Left ventricle myocardium inferior (tissue), 1 donor: ENCODE data around the gene ARHGAP24. TPM values are rescaled to one million over a fixed set of nuclear protein-coding genes. Genes with fewer than 3 reads are reported as not detected.
A peak's percentile ranks its signal among the peaks of the same experiment; 100 is the strongest.

ENCODE experiments used
- DNase-seq: peaks from one replicate; pipeline ENCODE4 v3.0.0-alpha.2; 2020
- H3K27ac ChIP-seq: fragments of 200-600 bp; replicated peaks from 2 replicates; pipeline ENCODE4 v1.8.0; 2021
- H3K27me3 ChIP-seq: fragments of 200-600 bp; 2 replicates; pipeline ENCODE4 v1.8.0; 2021; ENCODE audit warnings: low read depth
- H3K36me3 ChIP-seq: fragments of 200-600 bp; 2 replicates; pipeline ENCODE4 v1.8.0; 2021
- H3K4me1 ChIP-seq: fragments of 200-600 bp; 2 replicates; pipeline ENCODE4 v1.8.0; 2021
- H3K4me3 ChIP-seq: fragments of 200-600 bp; 2 replicates; pipeline ENCODE4 v1.8.0; 2021; ENCODE audit warnings: mild to moderate bottlenecking, moderate library complexity
- H3K9me3 ChIP-seq: fragments of 200-600 bp; replicated peaks from 2 replicates; pipeline ENCODE4 v1.8.0; 2021
- CTCF ChIP-seq: fragments of 200-600 bp; IDR thresholded peaks from 2 replicates; pipeline ENCODE4 v1.8.0; 2021; ENCODE audit warnings: antibody characterized with exemption, mild to moderate bottlenecking, borderline replicate concordance
- intact Hi-C: fragments of 100-400 bp; cut with micrococcal nuclease; formaldehyde crosslinking; loops from one replicate; pipeline ENCODE4 v1.11.0; 2022
- total RNA-seq: library from RNA; stranded (reverse); fragmentation: NEBNext Ultra II Directional; extraction: Animal tissue kit (Norgen Biotek cat#: 25700); gene quantifications from one replicate; pipeline ENCODE4 v1.2.1, GENCODE V29; 2021
- donor health status: DM: no; HTN: yes; CAD: no; lungs with severe emphysema.

ARHGAP24 gene
- total RNA-seq, 1 donor from 2014 or later, result 13.7 TPM

GRCh38 chr4:86032476-86033022 lies 557.6 kb downstream of the ARHGAP24 start:
- H3K27me3 ChIP-seq, result no peaks in the 10 kb centered on the region
- TF ChIP-seq CTCF, result no peak
- no peak for DNase-seq
- no peaks in the 10 kb centered on the region for H3K36me3 ChIP-seq
- peak overlapping the region; percentile 91 for H3K27ac ChIP-seq
- no peaks in the 10 kb centered on the region for H3K9me3 ChIP-seq
- H3K4me1 ChIP-seq, result peaks cover 32% of the 10 kb centered on the region
- intact Hi-C loops, result no loop called here
- peak overlapping the region; percentile 20 for H3K4me3 ChIP-seq

- intact Hi-C loops, result no loop called here
- Histone ChIP-seq H3K27me3 (no peaks in the 10 kb centered on the region), H3K36me3 (no peaks in the 10 kb centered on the region), H3K27ac (peak overlapping the region; percentile 91), H3K4me3 (peak overlapping the region; percentile 20), H3K4me1 (peaks cover 35% of the 10 kb centered on the region), H3K9me3 (no peaks in the 10 kb centered on the region)
- TF ChIP-seq CTCF, result no peak
- peak; percentile 36 for DNase-seq
Observed at GRCh38 chr4:86033171-86033570, 558.2 kb downstream of the ARHGAP24 start.

GRCh38 chr4:86034616-86035015 lies 559.7 kb downstream of the ARHGAP24 start:
- TF ChIP-seq CTCF, result no peak
- Histone ChIP-seq H3K4me3 (no peak overlapping the region), H3K9me3 (no peaks in the 10 kb centered on the region), H3K27me3 (no peaks in the 10 kb centered on the region), H3K27ac (no peak overlapping the region), H3K4me1 (peaks cover 35% of the 10 kb centered on the region), H3K36me3 (no peaks in the 10 kb centered on the region)
- DNase-seq, result no peak
- intact Hi-C loops, result no loop called here

- no peak for DNase-seq
- Histone ChIP-seq H3K4me1 (peaks cover 35% of the 10 kb centered on the region), H3K9me3 (no peaks in the 10 kb centered on the region), H3K36me3 (no peaks in the 10 kb centered on the region), H3K4me3 (no peak overlapping the region), H3K27ac (no peak overlapping the region), H3K27me3 (no peaks in the 10 kb centered on the region)
- no peak for TF ChIP-seq CTCF
- intact Hi-C loops, result no loop called here
Observed at GRCh38 chr4:86035688-86036087, 560.7 kb downstream of the ARHGAP24 start.

- Histone ChIP-seq H3K36me3 (no peaks in the 10 kb centered on the region), H3K27ac (no peak overlapping the region), H3K9me3 (peaks cover 7% of the 10 kb centered on the region), H3K4me1 (peaks cover 35% of the 10 kb centered on the region), H3K27me3 (no peaks in the 10 kb centered on the region), H3K4me3 (no peak overlapping the region)
- DNase-seq, result no peak
- no peak for TF ChIP-seq CTCF
- intact Hi-C loops, result no loop called here
Observed at GRCh38 chr4:86036736-86037135, 561.8 kb downstream of the ARHGAP24 start.
